Endothelial cell (in vitro differentiated cells): Measurements from ENCODE around the gene ATP1B3. TPM values are rescaled to one million over a fixed set of nuclear protein-coding genes. Genes with fewer than 3 reads are reported as not detected.
A peak's percentile ranks its signal among the peaks of the same experiment; 100 is the strongest.

ENCODE experiments used
- DNase-seq: peaks from one replicate; pipeline ENCODE4 v3.0.0; 2021; ENCODE audit warnings: low spot score
- H3K27ac Mint-ChIP-seq: one replicate; pipeline ENCODE4 v1.8.0; 2021; ENCODE audit warnings: mixed read lengths, inconsistent platforms; ENCODE audit not compliant: unreplicated experiment
- H3K27me3 Mint-ChIP-seq: one replicate; pipeline ENCODE4 v1.8.0; 2021; ENCODE audit warnings: mild to moderate bottlenecking, moderate library complexity, mixed read lengths, inconsistent platforms; ENCODE audit not compliant: unreplicated experiment
- H3K36me3 Mint-ChIP-seq: one replicate; pipeline ENCODE4 v1.8.0; 2021; ENCODE audit warnings: mild to moderate bottlenecking, low read depth, mixed read lengths, inconsistent platforms; ENCODE audit not compliant: unreplicated experiment
- H3K4me1 Mint-ChIP-seq: one replicate; pipeline ENCODE4 v1.8.0; 2021; ENCODE audit warnings: mild to moderate bottlenecking, mixed read lengths, inconsistent platforms; ENCODE audit not compliant: unreplicated experiment
- H3K4me3 Mint-ChIP-seq: one replicate; pipeline ENCODE4 v1.8.0; 2021; ENCODE audit warnings: mild to moderate bottlenecking, mixed read lengths, inconsistent platforms; ENCODE audit not compliant: unreplicated experiment
- H3K9me3 Mint-ChIP-seq: one replicate; pipeline ENCODE4 v1.8.0; 2021; ENCODE audit warnings: mixed read lengths, inconsistent platforms; ENCODE audit not compliant: unreplicated experiment
- CTCF ChIP-seq: fragments of 200-600 bp; sonication (generic); IDR thresholded peaks from one replicate; pipeline ENCODE4 v1.5.0; 2021; ENCODE audit warnings: antibody characterized with exemption; ENCODE audit not compliant: unreplicated experiment
- total RNA-seq: library from RNA; stranded (reverse); fragmentation: NEBNext Ultra II Directional; extraction: Animal tissue kit (Norgen Biotek cat#: 25700); gene quantifications from one replicate; pipeline ENCODE4 v1.2.1, GENCODE V29; 2021; ENCODE audit not compliant: unreplicated experiment

Gene ATP1B3
- total RNA-seq, 1 donor from 2014 or later, result 273 TPM

- peak; percentile 50 for DNase-seq
- Mint-ChIP-seq H3K4me3 (peak overlapping the region; percentile 97), H3K27ac (peak overlapping the region; percentile 42), H3K27me3 (peaks cover 12% of the 10 kb centered on the region), H3K9me3 (no peaks in the 10 kb centered on the region), H3K4me1 (peaks cover 38% of the 10 kb centered on the region), H3K36me3 (peaks cover 12% of the 10 kb centered on the region)
- no peak for TF ChIP-seq CTCF
Measured at GRCh38 chr3:141876891-141877621, 613 bp downstream of the ATP1B3 start.

GRCh38 chr3:141877911-141878310 lies 1.5 kb downstream of the ATP1B3 start:
- DNase-seq, result no peak
- Mint-ChIP-seq H3K27me3 (peaks cover 13% of the 10 kb centered on the region), H3K36me3 (peaks cover 15% of the 10 kb centered on the region), H3K4me3 (peak overlapping the region; percentile 97), H3K9me3 (no peaks in the 10 kb centered on the region), H3K27ac (peak overlapping the region; percentile 42), H3K4me1 (peaks cover 41% of the 10 kb centered on the region)
- no peak for TF ChIP-seq CTCF

- Mint-ChIP-seq H3K9me3 (no peaks in the 10 kb centered on the region), H3K4me1 (peaks cover 42% of the 10 kb centered on the region), H3K4me3 (peak overlapping the region; percentile 97), H3K27ac (peak overlapping the region; percentile 42), H3K36me3 (peaks cover 16% of the 10 kb centered on the region), H3K27me3 (peaks cover 14% of the 10 kb centered on the region)
- no peak for TF ChIP-seq CTCF
- no peak for DNase-seq
Measured at GRCh38 chr3:141878326-141878725, 1.9 kb downstream of the ATP1B3 start.

- DNase-seq, result no peak
- peaks cover 16% of the 10 kb centered on the region for H3K36me3 Mint-ChIP-seq
- H3K27ac Mint-ChIP-seq, result no peak overlapping the region
- H3K9me3 Mint-ChIP-seq, result no peaks in the 10 kb centered on the region
- H3K27me3 Mint-ChIP-seq, result peaks cover 14% of the 10 kb centered on the region
- H3K4me3 Mint-ChIP-seq, result peak overlapping the region; percentile 97
- H3K4me1 Mint-ChIP-seq, result peaks cover 42% of the 10 kb centered on the region
- no peak for TF ChIP-seq CTCF
Measured at GRCh38 chr3:141878817-141879216, 2.4 kb downstream of the ATP1B3 start.

- Mint-ChIP-seq H3K4me1 (peaks cover 36% of the 10 kb centered on the region), H3K36me3 (peaks cover 27% of the 10 kb centered on the region), H3K27ac (no peak overlapping the region), H3K4me3 (peak overlapping the region; percentile 51), H3K27me3 (peaks cover 9% of the 10 kb centered on the region), H3K9me3 (no peaks in the 10 kb centered on the region)
- no peak for DNase-seq
- TF ChIP-seq CTCF, result no peak
Measured at GRCh38 chr3:141881702-141882101, 5.3 kb downstream of the ATP1B3 start.
